GM06990 (cell line): ENCODE data around the gene CERS4.

ENCODE experiments used
- DNase-seq: peaks from one replicate; pipeline ENCODE4 v3.0.0-alpha.2; 2011; ENCODE audit not compliant: insufficient read length; ENCODE audit errors: extremely low read depth
- H3K27me3 ChIP-seq: replicated peaks from 2 replicates; pipeline ENCODE4 v1.6.0; 2011; ENCODE audit warnings: low read length; ENCODE audit not compliant: control insufficient read depth, insufficient read depth
- H3K36me3 ChIP-seq: 2 replicates; pipeline ENCODE4 v1.5.1; 2011; ENCODE audit warnings: low read length; ENCODE audit not compliant: control insufficient read depth, insufficient read depth
- H3K4me3 ChIP-seq: replicated peaks from 2 replicates; pipeline ENCODE4 v1.5.1; 2011; ENCODE audit warnings: low read depth, mild to moderate bottlenecking, control low read depth, low read length
- CTCF ChIP-seq: IDR thresholded peaks from 2 replicates; pipeline ENCODE4 v1.5.1; 2011; ENCODE audit warnings: low read length, control low read depth, mild to moderate bottlenecking, inconsistent platforms; ENCODE audit not compliant: insufficient read depth, poor library complexity, severe bottlenecking

Gene CERS4

DNA sequence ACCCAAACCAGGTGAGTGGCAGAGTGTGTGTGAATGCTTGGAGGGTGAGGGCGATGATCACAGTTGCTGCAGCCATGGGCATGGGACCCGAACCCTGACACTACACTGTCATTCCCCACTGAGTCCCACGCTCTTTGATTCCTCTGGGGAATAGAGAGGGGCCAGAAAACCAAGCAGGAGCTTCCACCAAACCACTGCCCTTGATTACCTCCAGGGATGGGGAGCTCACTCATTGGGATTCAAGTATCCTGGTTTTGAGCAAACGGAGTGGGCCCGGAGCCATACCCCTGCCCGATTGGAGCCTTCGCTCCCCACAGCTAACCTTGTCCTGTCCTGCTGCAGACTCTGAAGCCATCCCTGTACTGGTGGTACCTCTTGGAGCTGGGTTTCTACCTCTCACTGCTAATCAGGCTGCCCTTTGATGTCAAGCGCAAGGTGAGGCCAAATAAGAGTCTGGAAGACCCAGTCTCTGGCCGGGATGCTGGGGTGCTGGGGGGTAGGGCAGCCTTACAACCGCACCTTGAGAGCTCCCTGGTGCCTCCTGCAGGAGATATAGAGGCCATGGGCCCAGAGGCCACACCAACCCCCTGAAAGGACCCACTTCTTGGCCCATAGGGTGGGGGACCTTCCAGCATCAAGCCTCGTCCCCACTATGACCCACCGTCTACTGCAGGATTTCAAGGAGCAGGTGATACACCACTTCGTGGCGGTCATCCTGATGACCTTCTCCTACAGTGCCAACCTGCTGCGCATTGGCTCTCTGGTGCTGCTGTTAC is 47.3 kb downstream of the CERS4 start:
- H3K36me3 ChIP-seq, result peaks cover 36% of the 10 kb centered on the region
- no peak for TF ChIP-seq CTCF
- no peak for DNase-seq
- no peaks in the 10 kb centered on the region for H3K27me3 ChIP-seq
- no peak overlapping the region for H3K4me3 ChIP-seq

DNA sequence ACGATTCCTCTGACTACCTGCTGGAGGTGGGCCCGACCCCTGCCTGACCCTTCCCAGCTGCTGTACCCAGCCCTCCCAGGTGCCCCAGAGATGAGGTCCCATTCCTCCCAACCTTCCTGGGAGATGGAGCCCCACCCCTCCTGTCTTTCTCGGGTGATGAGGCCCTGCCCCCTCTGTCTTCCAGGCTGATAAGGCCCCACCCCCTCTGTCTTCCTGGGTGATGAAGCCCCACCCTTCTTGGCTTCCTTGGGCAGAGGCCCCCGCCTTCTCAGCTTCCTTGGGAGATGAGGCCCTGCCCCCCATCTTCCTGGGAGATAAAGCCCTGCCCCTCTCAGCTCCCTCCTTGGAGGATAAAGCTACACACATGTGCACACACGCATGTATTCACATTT is 47.9 kb downstream of the CERS4 start:
- Histone ChIP-seq H3K27me3 (no peaks in the 10 kb centered on the region), H3K4me3 (no peak overlapping the region), H3K36me3 (peaks cover 38% of the 10 kb centered on the region)
- TF ChIP-seq CTCF, result no peak
- DNase-seq, result no peak

DNA sequence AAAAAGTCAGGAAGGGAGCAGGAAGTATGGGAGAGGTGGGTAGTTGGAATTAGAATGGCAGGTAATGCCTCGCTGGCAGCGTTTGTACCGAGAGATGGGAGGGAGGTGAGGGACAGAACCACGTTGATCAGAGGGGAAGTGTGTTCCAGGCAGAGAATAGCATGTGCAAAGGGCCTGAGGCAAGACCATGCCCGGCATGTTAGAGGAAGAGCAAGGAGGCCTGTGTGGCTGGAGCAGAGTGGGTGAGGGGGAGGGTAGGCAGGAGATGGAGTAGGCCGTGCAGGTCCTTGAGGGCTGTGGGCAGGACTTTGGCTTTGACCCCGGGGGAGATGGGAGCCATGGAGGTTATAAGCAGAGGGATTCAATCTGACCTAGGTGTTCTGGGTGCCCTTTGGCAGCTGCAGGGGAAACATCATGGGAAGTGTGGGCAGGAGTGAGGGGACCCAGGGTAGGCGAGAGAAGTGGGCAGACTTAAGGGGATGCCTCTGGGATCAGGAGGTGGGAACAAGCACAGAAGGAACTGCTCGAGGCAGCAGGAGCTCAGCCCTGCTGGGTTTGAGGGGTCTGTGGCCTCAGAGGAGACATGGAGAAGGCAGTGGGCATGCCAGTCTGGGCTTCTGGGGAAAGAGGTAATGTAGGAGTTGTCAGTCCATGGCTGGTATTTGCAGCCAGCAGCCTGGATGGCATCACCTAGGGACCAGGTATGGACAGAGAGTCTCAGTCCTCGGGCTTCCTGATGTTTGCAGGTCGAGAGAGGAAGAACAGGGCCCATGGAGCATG is 50.2 kb downstream of the CERS4 start:
- no peak for TF ChIP-seq CTCF
- peaks cover 43% of the 10 kb centered on the region for H3K36me3 ChIP-seq
- DNase-seq, result no peak
- H3K4me3 ChIP-seq, result no peak overlapping the region
- no peaks in the 10 kb centered on the region for H3K27me3 ChIP-seq

- Histone ChIP-seq H3K27me3 (no peaks in the 10 kb centered on the region), H3K36me3 (peaks cover 41% of the 10 kb centered on the region), H3K4me3 (no peak overlapping the region)
- DNase-seq, result no peak
- TF ChIP-seq CTCF, result no peak
Observed at GRCh38 chr19:8259922-8260247, 50.7 kb downstream of the CERS4 start.

- peaks cover 27% of the 10 kb centered on the region for H3K36me3 ChIP-seq
Observed at GRCh38 chr19:8261347-8261746, 52.2 kb downstream of the CERS4 start.

More at GRCh38 chr19:8261347-8261746, 52.2 kb downstream of the CERS4 start:
- Histone ChIP-seq H3K4me3 (no peak overlapping the region), H3K27me3 (no peaks in the 10 kb centered on the region)
- DNase-seq, result no peak
- TF ChIP-seq CTCF, result no peak
